H9 (cell line): ENCODE data around the gene ADGRG1. TPM values are rescaled to one million over a fixed set of nuclear protein-coding genes. Genes with fewer than 3 reads are reported as not detected.

Source experiments
- DNase-seq: peaks from one replicate; pipeline ENCODE4 v3.0.0-alpha.2; 2017
- H2AFZ ChIP-seq: one replicate; pipeline ENCODE4 v1.6.1; 2013; ENCODE audit warnings: mild to moderate bottlenecking, low read length, control low read depth, moderate library complexity
- H2AK5ac ChIP-seq: 2 replicates; pipeline ENCODE4 v1.6.1; 2013; ENCODE audit warnings: low read length, control low read depth, mixed read lengths; ENCODE audit not compliant: insufficient read length
- H2BK120ac ChIP-seq: one replicate; pipeline ENCODE4 v1.6.1; 2013; ENCODE audit warnings: low read depth, mild to moderate bottlenecking, low read length, control low read depth, inconsistent platforms; ENCODE audit not compliant: poor library complexity, severe bottlenecking
- H2BK12ac ChIP-seq: 2 replicates; pipeline ENCODE4 v1.6.1; 2013; ENCODE audit warnings: low read length, control low read depth, mixed read lengths, low read depth; ENCODE audit not compliant: insufficient read length
- H2BK15ac ChIP-seq: 2 replicates; pipeline ENCODE4 v1.6.1; 2013; ENCODE audit warnings: low read depth, low read length, control low read depth
- H2BK20ac ChIP-seq: one replicate; pipeline ENCODE4 v1.6.1; 2013; ENCODE audit warnings: low read depth, mild to moderate bottlenecking, low read length, control low read depth, inconsistent platforms; ENCODE audit not compliant: poor library complexity, severe bottlenecking
- H2BK5ac ChIP-seq: 2 replicates; pipeline ENCODE4 v1.6.1; 2013; ENCODE audit warnings: low read length, control low read depth, mixed read lengths; ENCODE audit not compliant: insufficient read length
- H3K14ac ChIP-seq: 2 replicates; pipeline ENCODE4 v1.6.1; 2013; ENCODE audit warnings: low read length, control low read depth; ENCODE audit not compliant: insufficient read depth
- H3K18ac ChIP-seq: 2 replicates; pipeline ENCODE4 v1.6.1; 2013; ENCODE audit warnings: low read depth, mild to moderate bottlenecking, mixed read lengths, low read length, control low read depth; ENCODE audit not compliant: insufficient read length
- H3K23ac ChIP-seq: 2 replicates; pipeline ENCODE4 v1.6.1; 2013; ENCODE audit warnings: low read length, control low read depth, mixed read lengths, low read depth; ENCODE audit not compliant: insufficient read length
- H3K23me2 ChIP-seq: 2 replicates; pipeline ENCODE4 v1.6.1; 2013; ENCODE audit warnings: low read depth, mild to moderate bottlenecking, mixed read lengths, low read length, control low read depth; ENCODE audit not compliant: insufficient read length, poor library complexity, severe bottlenecking
- H3K27ac ChIP-seq: 2 replicates; pipeline ENCODE4 v1.5.1; 2013; ENCODE audit warnings: low read length, control low read depth, mixed read lengths, low read depth; ENCODE audit not compliant: insufficient read length
- H3K27me3 ChIP-seq: 2 replicates; pipeline ENCODE4 v1.6.1; 2013; ENCODE audit warnings: low read length, control low read depth, inconsistent platforms; ENCODE audit not compliant: insufficient read depth
- H3K4ac ChIP-seq: 2 replicates; pipeline ENCODE4 v1.6.1; 2013; ENCODE audit warnings: low read depth, mild to moderate bottlenecking, control low read depth, inconsistent platforms, low read length, moderate library complexity
- H3K4me1 ChIP-seq: 2 replicates; pipeline ENCODE4 v1.6.1; 2013; ENCODE audit warnings: low read length, control low read depth, inconsistent platforms; ENCODE audit not compliant: insufficient read depth
- H3K4me2 ChIP-seq: 2 replicates; pipeline ENCODE4 v1.6.1; 2013; ENCODE audit warnings: low read length, control low read depth, mixed read lengths; ENCODE audit not compliant: insufficient read length, insufficient read depth
- H3K56ac ChIP-seq: 2 replicates; pipeline ENCODE4 v1.6.1; 2013; ENCODE audit warnings: low read depth, mild to moderate bottlenecking, mixed read lengths, low read length, control low read depth; ENCODE audit not compliant: insufficient read length
- H3K79me1 ChIP-seq: 2 replicates; pipeline ENCODE4 v1.6.1; 2013; ENCODE audit warnings: low read depth, mild to moderate bottlenecking, moderate library complexity, low read length, control low read depth, inconsistent platforms; ENCODE audit not compliant: insufficient read depth, poor library complexity, severe bottlenecking
- H3K79me2 ChIP-seq: 2 replicates; pipeline ENCODE4 v1.6.1; 2013; ENCODE audit warnings: low read length, control low read depth, inconsistent platforms; ENCODE audit not compliant: insufficient read depth
- H3K9ac ChIP-seq: 2 replicates; pipeline ENCODE4 v1.6.1; 2013; ENCODE audit warnings: low read length, control low read depth, mixed read lengths; ENCODE audit not compliant: insufficient read length; ENCODE audit errors: extremely low read depth
- H3K9me3 ChIP-seq: one replicate; pipeline ENCODE4 v1.6.1; 2013; ENCODE audit warnings: low read depth, low read length, inconsistent platforms; ENCODE audit not compliant: control insufficient read depth
- H3T11ph ChIP-seq: one replicate; pipeline ENCODE4 v1.6.1; 2013; ENCODE audit warnings: mild to moderate bottlenecking, low read length, control low read depth, inconsistent platforms
- H4K20me1 ChIP-seq: one replicate; pipeline ENCODE4 v1.6.1; 2013; ENCODE audit not compliant: control insufficient read depth, insufficient read length, insufficient read depth
- H4K5ac ChIP-seq: 2 replicates; pipeline ENCODE4 v1.6.1; 2013; ENCODE audit warnings: low read depth, mild to moderate bottlenecking, mixed read lengths, low read length, control low read depth; ENCODE audit not compliant: insufficient read length
- H4K8ac ChIP-seq: replicated peaks from 2 replicates; pipeline ENCODE4 v1.6.1; 2013; ENCODE audit warnings: low read length, control low read depth, mixed read lengths, low read depth; ENCODE audit not compliant: insufficient read length
- H4K91ac ChIP-seq: 2 replicates; pipeline ENCODE4 v1.6.1; 2013; ENCODE audit warnings: low read depth, mild to moderate bottlenecking, moderate library complexity, mixed read lengths, low read length, control low read depth; ENCODE audit not compliant: insufficient read length
- H3K27ac Mint-ChIP-seq, 3 experiments: 2 replicates in 2 of 3; 3 replicates in 1 of 3; pipeline ENCODE4 v1.8.0; 2020 to 2021; ENCODE audit warnings: mixed read lengths in 3 of 3, mild to moderate bottlenecking in 1 of 3, moderate library complexity in 1 of 3
- H3K27me3 Mint-ChIP-seq: 2 replicates; pipeline ENCODE4 v1.8.0; 2021; ENCODE audit warnings: low read depth, mild to moderate bottlenecking, moderate library complexity, mixed read lengths
- H3K36me3 Mint-ChIP-seq, 3 experiments: 2 replicates in 2 of 3; 3 replicates in 1 of 3; pipeline ENCODE4 v1.8.0; 2020 to 2021; ENCODE audit warnings: low read depth in 3 of 3, mixed read lengths in 3 of 3; ENCODE audit not compliant: insufficient read depth in 1 of 3
- H3K4me1 Mint-ChIP-seq, 2 experiments: 2 replicates each; pipeline ENCODE4 v1.8.0; 2020; ENCODE audit warnings: mixed read lengths in 2 of 2
- H3K4me3 Mint-ChIP-seq, 2 experiments: 2 replicates in 1 of 2; 3 replicates in 1 of 2; pipeline ENCODE4 v1.8.0; 2020 to 2021; ENCODE audit warnings: mild to moderate bottlenecking in 2 of 2, mixed read lengths in 2 of 2, moderate library complexity in 1 of 2
- H3K9me3 Mint-ChIP-seq, 2 experiments: 2 replicates in 1 of 2; 3 replicates in 1 of 2; pipeline ENCODE4 v1.8.0; 2020; ENCODE audit warnings: mild to moderate bottlenecking in 2 of 2, mixed read lengths in 2 of 2, moderate library complexity in 1 of 2
- WGBS: extraction: QIAGEN DNeasy Blood & Tissue Kit; methylation state at CpG from one replicate; pipeline ENCODE4 v1.1.7; 2013; ENCODE audit warnings: missing lambda C conversion rate, low lambda C conversion rate, mixed read lengths; ENCODE audit not compliant: insufficient read length; ENCODE audit errors: extremely low coverage; 5-methylcytosine and 5-hydroxymethylcytosine counted together
- total RNA-seq: library from RNA; stranded (reverse); gene quantifications from 2 replicates; pipeline ENCODE4 v1.2.1, GENCODE V29; 2021
- TF ChIP-seq, protein P1 (sequence below): fragments of 200-600 bp; sonication (generic); conservative IDR thresholded peaks from 3 replicates; pipeline ENCODE4 v1.8.0; 2021; ENCODE audit warnings: antibody characterized with exemption, mild to moderate bottlenecking

Gene ADGRG1
- total RNA-seq, 1 experiment from 2014 or later, result 1.1 TPM

DNA sequence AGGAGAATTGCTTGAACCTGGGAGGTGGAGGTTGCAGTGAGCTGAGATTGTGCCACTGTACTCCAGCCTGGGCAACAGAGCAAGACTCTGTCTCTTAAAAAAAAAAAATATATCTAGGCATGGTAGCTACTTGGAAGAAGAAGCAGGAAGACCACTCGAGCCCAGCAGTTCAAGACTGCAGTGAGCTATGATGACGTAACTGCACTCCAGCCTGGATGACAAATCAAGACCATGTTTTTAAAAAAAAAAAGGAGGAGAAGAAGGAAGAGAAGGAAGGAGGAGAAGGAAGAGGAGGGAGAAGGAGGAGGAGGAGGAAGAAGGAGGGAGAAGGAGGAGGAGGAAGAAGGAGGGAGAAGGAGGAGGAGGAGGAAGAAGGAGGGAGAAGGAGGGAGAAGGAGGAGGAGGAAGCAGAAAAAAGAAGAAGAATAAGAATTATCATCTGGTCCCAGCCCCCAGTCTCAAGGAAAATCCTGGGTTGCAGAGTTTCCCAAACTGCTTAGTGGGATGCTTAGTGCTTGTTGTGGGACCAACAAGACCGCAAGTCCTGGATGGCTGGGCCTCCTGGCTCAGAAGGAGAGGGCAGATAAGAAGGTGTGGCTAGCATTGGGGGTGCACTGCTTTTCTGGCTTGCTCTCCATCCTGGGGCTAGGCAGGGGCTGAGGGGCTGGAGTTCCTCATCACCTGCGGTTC lies 62.5 kb downstream of the ADGRG1 start:
- no peak for DNase-seq
- Histone ChIP-seq H3K14ac (no peak overlapping the region), H4K8ac (no peak overlapping the region), H3K9me3 (no peaks in the 10 kb centered on the region), H3K9ac (no peak overlapping the region), H2AK5ac (no peak overlapping the region), H3K56ac (no peak overlapping the region), H4K20me1 (no peaks in the 10 kb centered on the region), H3K27ac (no peak overlapping the region), H3K18ac (no peak overlapping the region), H3K4me1 (no peaks in the 10 kb centered on the region), H3K4ac (no peak overlapping the region), H2BK5ac (no peak overlapping the region), H3K79me2 (no peaks in the 10 kb centered on the region), H3T11ph (no peak overlapping the region), H2AFZ (no peak overlapping the region), H3K23ac (no peak overlapping the region), H2BK12ac (no peak overlapping the region), H3K79me1 (no peaks in the 10 kb centered on the region), H3K4me2 (no peak overlapping the region), H4K91ac (no peak overlapping the region), H4K5ac (no peak overlapping the region), H3K27me3 (no peaks in the 10 kb centered on the region), H2BK20ac (no peak overlapping the region), H2BK120ac (no peak overlapping the region), H3K23me2 (no peaks in the 10 kb centered on the region), H2BK15ac (no peak overlapping the region)
- H3K27ac Mint-ChIP-seq, result no peak overlapping the region
- TF ChIP-seq, protein P1, sequence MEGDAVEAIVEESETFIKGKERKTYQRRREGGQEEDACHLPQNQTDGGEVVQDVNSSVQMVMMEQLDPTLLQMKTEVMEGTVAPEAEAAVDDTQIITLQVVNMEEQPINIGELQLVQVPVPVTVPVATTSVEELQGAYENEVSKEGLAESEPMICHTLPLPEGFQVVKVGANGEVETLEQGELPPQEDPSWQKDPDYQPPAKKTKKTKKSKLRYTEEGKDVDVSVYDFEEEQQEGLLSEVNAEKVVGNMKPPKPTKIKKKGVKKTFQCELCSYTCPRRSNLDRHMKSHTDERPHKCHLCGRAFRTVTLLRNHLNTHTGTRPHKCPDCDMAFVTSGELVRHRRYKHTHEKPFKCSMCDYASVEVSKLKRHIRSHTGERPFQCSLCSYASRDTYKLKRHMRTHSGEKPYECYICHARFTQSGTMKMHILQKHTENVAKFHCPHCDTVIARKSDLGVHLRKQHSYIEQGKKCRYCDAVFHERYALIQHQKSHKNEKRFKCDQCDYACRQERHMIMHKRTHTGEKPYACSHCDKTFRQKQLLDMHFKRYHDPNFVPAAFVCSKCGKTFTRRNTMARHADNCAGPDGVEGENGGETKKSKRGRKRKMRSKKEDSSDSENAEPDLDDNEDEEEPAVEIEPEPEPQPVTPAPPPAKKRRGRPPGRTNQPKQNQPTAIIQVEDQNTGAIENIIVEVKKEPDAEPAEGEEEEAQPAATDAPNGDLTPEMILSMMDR, result no peak
- peaks cover 7% of the 10 kb centered on the region for H3K27me3 Mint-ChIP-seq
- no peak overlapping the region for H3K4me3 Mint-ChIP-seq
- no CpG with 5 or more reads among the region's 4 CpGs for WGBS
- H3K9me3 Mint-ChIP-seq, result no peaks in the 10 kb centered on the region
- H3K36me3 Mint-ChIP-seq, result no peaks in the 10 kb centered on the region
- H3K4me1 Mint-ChIP-seq, result peaks cover 5 to 20% of the 10 kb centered on the region in 2 experiments
